ENCODE results near the gene GRAMD4. TPM values are rescaled to one million over a fixed set of nuclear protein-coding genes. Genes with fewer than 3 reads are reported as not detected.
A peak's percentile ranks its signal among the peaks of the same experiment; 100 is the strongest.

Gene GRAMD4
- total and polyA plus RNA-seq, 10 donors = 16.0 to 46.1 (median 28.6) TPM

DNA sequence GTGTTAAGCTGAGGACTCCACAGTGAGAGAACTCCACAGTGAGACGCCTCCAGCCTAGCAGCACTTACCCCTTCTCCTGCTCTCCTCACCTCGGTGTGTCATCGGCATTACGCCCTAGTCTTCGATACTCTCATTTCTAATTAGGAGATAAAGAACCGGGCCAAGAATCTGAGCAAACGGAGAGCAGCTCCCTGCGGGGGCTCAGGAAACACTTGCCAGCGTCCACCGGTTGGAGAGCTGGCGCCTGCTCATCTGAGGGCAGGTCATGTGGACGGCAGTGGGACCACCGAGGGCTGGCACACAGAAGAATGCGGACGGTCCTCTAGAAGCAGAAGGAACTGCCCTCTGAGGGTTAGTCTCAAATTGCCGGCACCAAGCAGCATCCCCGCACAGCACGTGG, 104.9 kb downstream of the GRAMD4 start:
- intact Hi-C loops (cut with DNase I; ENCODE audit: low total_unique reads) = no loop called here
- whole genome bisulfite sequencing, 5 donors = 89 to 94% (median 91%) methylated on average over 18 of the region's 18 CpGs
- H3K27me3 ChIP-seq (replicated peaks in 1 of 7) = no peaks in the 10 kb centered on the region
- no peak overlapping the region for H3K27ac ChIP-seq
- TF ChIP-seq POLR2AphosphoS5 (IDR thresholded peaks at IDR 0.05) = no peak
- TF ChIP-seq POLR2A (IDR thresholded peaks at IDR 0.05) = no peak
- TF ChIP-seq, protein P1, sequence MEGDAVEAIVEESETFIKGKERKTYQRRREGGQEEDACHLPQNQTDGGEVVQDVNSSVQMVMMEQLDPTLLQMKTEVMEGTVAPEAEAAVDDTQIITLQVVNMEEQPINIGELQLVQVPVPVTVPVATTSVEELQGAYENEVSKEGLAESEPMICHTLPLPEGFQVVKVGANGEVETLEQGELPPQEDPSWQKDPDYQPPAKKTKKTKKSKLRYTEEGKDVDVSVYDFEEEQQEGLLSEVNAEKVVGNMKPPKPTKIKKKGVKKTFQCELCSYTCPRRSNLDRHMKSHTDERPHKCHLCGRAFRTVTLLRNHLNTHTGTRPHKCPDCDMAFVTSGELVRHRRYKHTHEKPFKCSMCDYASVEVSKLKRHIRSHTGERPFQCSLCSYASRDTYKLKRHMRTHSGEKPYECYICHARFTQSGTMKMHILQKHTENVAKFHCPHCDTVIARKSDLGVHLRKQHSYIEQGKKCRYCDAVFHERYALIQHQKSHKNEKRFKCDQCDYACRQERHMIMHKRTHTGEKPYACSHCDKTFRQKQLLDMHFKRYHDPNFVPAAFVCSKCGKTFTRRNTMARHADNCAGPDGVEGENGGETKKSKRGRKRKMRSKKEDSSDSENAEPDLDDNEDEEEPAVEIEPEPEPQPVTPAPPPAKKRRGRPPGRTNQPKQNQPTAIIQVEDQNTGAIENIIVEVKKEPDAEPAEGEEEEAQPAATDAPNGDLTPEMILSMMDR (IDR thresholded peaks at IDR 0.05 in 8 of 11, conservative IDR thresholded peaks at IDR 0.05 in 3 of 11) = no peak
- H3K4me1 ChIP-seq = peaks cover 0 to 56% (median 20%) of the 10 kb centered on the region in 6 donors
- DNase-seq = no peak
- no peaks in the 10 kb centered on the region for H3K9me3 ChIP-seq
- no peak overlapping the region for H3K4me3 ChIP-seq
- peaks cover 0 to 91% (median 22%) of the 10 kb centered on the region in 6 donors for H3K36me3 ChIP-seq

DNA sequence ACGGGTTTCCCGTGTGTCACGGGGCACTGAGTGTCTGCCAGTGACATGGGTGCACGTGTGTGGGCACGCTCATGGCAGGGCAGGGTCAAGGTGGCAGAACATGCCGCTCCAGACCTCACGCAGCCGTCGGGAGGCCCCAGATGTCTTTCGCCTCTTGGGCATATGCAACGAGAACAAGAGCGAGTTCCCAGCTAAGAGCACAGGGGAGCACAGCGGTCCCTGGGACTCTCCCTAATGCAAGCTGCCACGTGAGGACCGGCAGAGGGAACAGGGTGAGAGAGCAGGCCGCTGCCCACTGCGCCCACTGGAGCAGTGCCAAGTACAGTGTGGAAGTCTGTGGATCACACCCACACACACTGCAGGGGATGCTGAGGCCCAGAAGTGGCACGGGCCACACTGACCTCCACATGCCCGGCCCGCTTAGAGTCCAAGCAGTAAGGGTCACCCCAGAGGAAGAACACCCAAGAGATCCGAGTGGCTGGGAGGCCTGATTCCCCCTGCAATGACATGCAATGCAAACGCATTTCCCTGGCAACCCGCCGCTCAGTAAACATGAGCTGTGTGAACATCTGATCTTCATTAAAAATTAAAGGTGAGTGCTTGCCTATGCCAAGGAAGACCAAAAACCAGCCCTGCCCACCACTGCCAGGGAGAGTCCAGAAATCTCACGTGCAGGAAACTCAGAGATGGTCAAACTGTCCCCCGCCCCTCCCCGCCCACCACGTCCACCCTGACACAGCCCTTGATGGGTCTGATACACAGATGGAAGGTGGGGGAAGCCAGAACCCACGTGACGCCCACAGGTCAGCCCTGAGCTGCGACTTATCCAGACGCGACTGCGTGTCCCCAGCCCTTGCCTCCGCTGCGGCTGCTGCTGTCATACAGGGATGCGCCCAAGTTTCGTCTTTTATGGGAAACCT, 106.1 kb downstream of the GRAMD4 start:
- Histone ChIP-seq H3K4me1 (peaks cover 1 to 68% (median 26%) of the 10 kb centered on the region in 6 donors), H3K36me3 (peaks cover 0 to 90% (median 15%) of the 10 kb centered on the region in 6 donors), H3K9me3 (no peaks in the 10 kb centered on the region), H3K27ac (no peak overlapping the region), H3K27me3 (replicated peaks in 1 of 7) (no peaks in the 10 kb centered on the region), H3K4me3 (no peak overlapping the region)
- 75 to 86% (median 82%) methylated on average over 34 to 38 of the region's 38 CpGs for WGBS, 5 donors
- TF ChIP-seq, protein P1 (IDR thresholded peaks at IDR 0.05 in 8 of 11, conservative IDR thresholded peaks at IDR 0.05 in 3 of 11) = no peak
- TF ChIP-seq POLR2AphosphoS5 (IDR thresholded peaks at IDR 0.05) = peak in 2 of 3 donors; percentile 20 to 48
- intact Hi-C loops (cut with DNase I; ENCODE audit: low total_unique reads) = no loop called here
- DNase-seq = no peak

DNA sequence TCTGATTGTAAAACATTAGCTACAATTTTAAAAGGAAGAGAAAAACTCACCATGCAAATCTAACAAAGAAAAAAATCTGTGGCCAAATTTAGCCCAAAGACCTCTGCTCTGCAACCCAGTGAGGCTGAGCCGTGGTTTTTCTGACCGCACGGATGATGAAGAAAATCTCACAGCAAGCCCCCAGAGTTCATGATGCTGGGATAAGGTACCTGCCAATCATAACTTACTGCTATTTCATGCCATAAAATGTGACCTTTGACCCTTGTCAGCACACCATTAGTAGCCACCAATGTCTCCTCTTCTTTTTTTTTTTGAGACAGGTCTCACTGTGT, 106.8 kb downstream of the GRAMD4 start:
- no peaks in the 10 kb centered on the region for H3K27me3 ChIP-seq (replicated peaks in 1 of 7)
- DNase-seq = no peak
- intact Hi-C loops (cut with DNase I; ENCODE audit: low total_unique reads) = no loop called here
- 63 to 92% (median 73%) methylated on average over 3 of the region's 3 CpGs for WGBS, 5 donors
- TF ChIP-seq POLR2A (IDR thresholded peaks at IDR 0.05) (no peak), POLR2AphosphoS5 (IDR thresholded peaks at IDR 0.05) (no peak)
- TF ChIP-seq, protein P1 (IDR thresholded peaks at IDR 0.05 in 8 of 11, conservative IDR thresholded peaks at IDR 0.05 in 3 of 11) = no peak
- peaks cover 0 to 92% (median 19%) of the 10 kb centered on the region in 6 donors for H3K36me3 ChIP-seq
- H3K27ac ChIP-seq = no peak overlapping the region
- H3K4me1 ChIP-seq = peaks cover 7 to 69% (median 29%) of the 10 kb centered on the region in 6 donors
- H3K9me3 ChIP-seq = no peaks in the 10 kb centered on the region
- H3K4me3 ChIP-seq = no peak overlapping the region

DNA sequence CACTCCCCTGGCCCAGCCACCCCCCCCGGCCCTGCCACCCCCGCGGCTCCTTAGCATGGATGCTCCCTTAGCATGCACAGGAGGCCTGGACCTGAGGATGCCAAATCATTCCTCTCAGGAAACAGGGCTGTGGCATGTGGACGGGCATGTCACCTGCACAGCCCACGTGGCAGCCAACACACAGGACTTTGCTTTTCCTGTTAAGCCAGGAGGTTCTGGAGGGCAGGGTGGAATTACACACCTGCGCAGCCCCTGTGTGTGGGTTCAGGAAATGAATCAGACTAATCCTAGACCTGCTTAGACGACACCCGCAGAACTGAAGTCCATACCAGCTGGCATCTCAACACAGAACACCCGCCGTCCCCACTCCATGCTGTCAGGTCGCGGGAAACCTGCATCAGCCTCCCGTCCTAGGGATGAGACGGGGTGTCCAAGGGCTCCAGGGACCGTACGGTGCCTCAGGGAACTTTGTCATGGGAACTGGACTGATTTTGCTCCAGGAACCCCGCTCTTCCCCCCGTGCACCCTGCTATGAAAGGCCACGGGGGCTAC, 107.7 kb downstream of the GRAMD4 start:
- H3K27ac ChIP-seq = no peak overlapping the region
- intact Hi-C loops (cut with DNase I; ENCODE audit: low total_unique reads) = no loop called here
- H3K36me3 ChIP-seq = peaks cover 0 to 89% (median 20%) of the 10 kb centered on the region in 6 donors
- no peaks in the 10 kb centered on the region for H3K9me3 ChIP-seq
- DNase-seq = no peak
- H3K4me3 ChIP-seq = no peak overlapping the region
- peaks cover 7 to 76% (median 33%) of the 10 kb centered on the region in 6 donors for H3K4me1 ChIP-seq
- no peaks in the 10 kb centered on the region for H3K27me3 ChIP-seq (replicated peaks in 1 of 7)
- no peak for TF ChIP-seq POLR2A (IDR thresholded peaks at IDR 0.05)
- no peak for TF ChIP-seq POLR2AphosphoS5 (IDR thresholded peaks at IDR 0.05)
- TF ChIP-seq, protein P1 (IDR thresholded peaks at IDR 0.05 in 8 of 11, conservative IDR thresholded peaks at IDR 0.05 in 3 of 11) = no peak
- WGBS, 5 donors = 87 to 96% (median 89%) methylated on average over 12 to 19 of the region's 19 CpGs
